Measurements from ENCODE around the gene PYGB.

PYGB gene

GRCh38 chr20:25304025-25304549, 56.2 kb downstream of the PYGB start:
- Histone ChIP-seq H3K4me1 (ENCODE audit: low read depth, poor library complexity, severe bottlenecking) (peaks cover 79% of the 10 kb centered on the region), H3K27me3 (ENCODE audit: insufficient read depth, low read depth) (no peaks in the 10 kb centered on the region), H3K4me2 (no peak overlapping the region), H3K4me3 (IDR thresholded peaks at IDR 0.05; ENCODE audit: insufficient read depth, low read depth, low read length) (no peak overlapping the region), H4K20me1 (ENCODE audit: insufficient read depth) (no peaks in the 10 kb centered on the region), H2AFZ (ENCODE audit: low read depth) (no peak overlapping the region), H3K9ac (no peak overlapping the region), H3K36me3 (ENCODE audit: insufficient read depth) (no peaks in the 10 kb centered on the region), H3K79me2 (ENCODE audit: insufficient read depth, low read depth) (no peaks in the 10 kb centered on the region), H3K27ac (no peak overlapping the region)
- no peak for TF ChIP-seq CTCF (conservative IDR thresholded peaks at IDR 0.05; ENCODE audit: low read depth, low read length)

GRCh38 chr20:25306991-25307903, 59.4 kb downstream of the PYGB start:
- no peak overlapping the region for H3K4me3 ChIP-seq (IDR thresholded peaks at IDR 0.05; ENCODE audit: insufficient read depth, low read depth, low read length)
- no peak overlapping the region for H2AFZ ChIP-seq (ENCODE audit: low read depth)
- H3K4me1 ChIP-seq (ENCODE audit: low read depth, poor library complexity, severe bottlenecking) = peaks cover 77% of the 10 kb centered on the region
- H3K79me2 ChIP-seq (ENCODE audit: insufficient read depth, low read depth) = no peaks in the 10 kb centered on the region
- H3K4me2 ChIP-seq = no peak overlapping the region
- no peak overlapping the region for H3K9ac ChIP-seq
- H4K20me1 ChIP-seq (ENCODE audit: insufficient read depth) = no peaks in the 10 kb centered on the region
- H3K27ac ChIP-seq = no peak overlapping the region
- TF ChIP-seq CTCF (conservative IDR thresholded peaks at IDR 0.05; ENCODE audit: low read depth, low read length) = no peak
- no peaks in the 10 kb centered on the region for H3K27me3 ChIP-seq (ENCODE audit: insufficient read depth, low read depth)
- H3K36me3 ChIP-seq (ENCODE audit: insufficient read depth) = no peaks in the 10 kb centered on the region

GRCh38 chr20:25308083-25308491, 60.2 kb downstream of the PYGB start:
- H3K4me3 ChIP-seq (IDR thresholded peaks at IDR 0.05; ENCODE audit: insufficient read depth, low read depth, low read length) = no peak overlapping the region
- no peaks in the 10 kb centered on the region for H3K79me2 ChIP-seq (ENCODE audit: insufficient read depth, low read depth)
- H3K27me3 ChIP-seq (ENCODE audit: insufficient read depth, low read depth) = no peaks in the 10 kb centered on the region
- no peak overlapping the region; the same call in 1 of the 2 replicates for H3K27ac ChIP-seq
- no peak overlapping the region for H2AFZ ChIP-seq (ENCODE audit: low read depth)
- H3K4me2 ChIP-seq = no peak overlapping the region; the same call in 1 of the 2 replicates
- H4K20me1 ChIP-seq (ENCODE audit: insufficient read depth) = no peaks in the 10 kb centered on the region
- no peak overlapping the region for H3K9ac ChIP-seq
- TF ChIP-seq CTCF (conservative IDR thresholded peaks at IDR 0.05; ENCODE audit: low read depth, low read length) = no peak
- no peaks in the 10 kb centered on the region for H3K36me3 ChIP-seq (ENCODE audit: insufficient read depth)
- peaks cover 69% of the 10 kb centered on the region for H3K4me1 ChIP-seq (ENCODE audit: low read depth, poor library complexity, severe bottlenecking)

DNA sequence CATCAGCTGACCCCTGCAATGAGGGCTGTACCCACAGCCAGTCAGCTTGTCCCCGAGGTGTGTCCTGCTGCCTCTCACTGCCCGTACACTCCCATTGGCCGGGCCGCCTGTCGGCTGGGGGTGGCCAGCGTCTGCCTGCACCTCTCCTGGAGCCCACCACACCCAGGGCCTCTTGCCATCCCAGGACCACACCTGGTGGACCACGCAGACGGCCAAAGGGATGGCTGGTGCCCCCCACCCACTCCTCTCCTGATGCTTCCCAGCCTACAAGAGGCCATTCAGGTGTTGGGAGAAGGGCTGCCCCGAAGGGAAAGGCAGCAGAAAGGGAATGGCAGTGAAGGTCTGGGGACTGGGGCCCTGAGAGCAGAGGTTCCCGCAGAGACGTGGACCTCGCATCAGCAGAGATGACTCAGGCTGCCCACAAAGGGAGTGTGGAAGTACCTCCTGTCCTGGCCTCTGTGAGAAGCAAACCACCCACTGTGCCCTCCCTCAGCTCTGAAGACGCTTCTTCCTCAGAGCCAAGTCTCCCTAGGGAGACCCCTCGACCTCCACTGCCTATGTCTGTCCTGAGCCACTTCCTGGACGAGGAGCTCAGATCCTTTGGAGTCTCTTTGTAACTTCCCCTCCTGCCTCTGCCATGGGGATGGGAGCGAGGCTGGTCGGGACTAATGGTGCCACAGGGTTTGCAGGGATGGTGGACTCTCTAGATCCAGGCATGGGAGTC, 60.9 kb downstream of the PYGB start:
- TF ChIP-seq CTCF (conservative IDR thresholded peaks at IDR 0.05; ENCODE audit: low read depth, low read length) = no peak
- no peaks in the 10 kb centered on the region for H3K27me3 ChIP-seq (ENCODE audit: insufficient read depth, low read depth)
- H3K36me3 ChIP-seq (ENCODE audit: insufficient read depth) = no peaks in the 10 kb centered on the region
- no peaks in the 10 kb centered on the region for H4K20me1 ChIP-seq (ENCODE audit: insufficient read depth)
- H3K4me3 ChIP-seq (IDR thresholded peaks at IDR 0.05; ENCODE audit: insufficient read depth, low read depth, low read length) = no peak overlapping the region
- peak overlapping the region; percentile 9; the same call in 1 of the 2 replicates for H3K9ac ChIP-seq
- no peak overlapping the region for H2AFZ ChIP-seq (ENCODE audit: low read depth)
- peak overlapping the region; percentile 99 for H3K27ac ChIP-seq
- peaks cover 65% of the 10 kb centered on the region for H3K4me1 ChIP-seq (ENCODE audit: low read depth, poor library complexity, severe bottlenecking)
- H3K4me2 ChIP-seq = peak overlapping the region; percentile 99
- H3K79me2 ChIP-seq (ENCODE audit: insufficient read depth, low read depth) = no peaks in the 10 kb centered on the region

All from KMS-11 (cell line).